GM19099 (cell line): Measurements from ENCODE around the gene TARS2.

Experiments used
- POLR2A ChIP-seq: IDR thresholded peaks from 3 replicates; pipeline ENCODE4 v1.6.1; 2011; ENCODE audit warnings: low read depth; ENCODE audit not compliant: insufficient read length; ENCODE audit errors: extremely low read depth

TARS2 gene

GRCh38 chr1:150486966-150487762 is at the start of gene TARS2:
Gene TARS2 (plus strand): TSS chr1:150487419. CDS start chr1:150487451, 32 bp downstream.
- peak; percentile 90 for TF ChIP-seq POLR2A

GRCh38 chr1:150441121-150441520 is 46.1 kb upstream of the TARS2 start:
- TF ChIP-seq POLR2A = no peak

GRCh38 chr1:150444232-150444631 is 43.0 kb upstream of the TARS2 start:
- TF ChIP-seq POLR2A = no peak

- no peak for TF ChIP-seq POLR2A
Measured at GRCh38 chr1:150456146-150456647, 31.0 kb upstream of the TARS2 start.

- TF ChIP-seq POLR2A = no peak
Measured at GRCh38 chr1:150464422-150464826, 22.8 kb upstream of the TARS2 start.

GRCh38 chr1:150466964-150467363 is 20.3 kb upstream of the TARS2 start:
- TF ChIP-seq POLR2A = no peak

GRCh38 chr1:150469291-150469690 is 17.9 kb upstream of the TARS2 start:
- TF ChIP-seq POLR2A = no peak

- TF ChIP-seq POLR2A = no peak
Measured at GRCh38 chr1:150472601-150473200, 14.5 kb upstream of the TARS2 start.

GRCh38 chr1:150473659-150474058 is 13.6 kb upstream of the TARS2 start:
- no peak for TF ChIP-seq POLR2A

- no peak for TF ChIP-seq POLR2A
Measured at GRCh38 chr1:150474869-150475268, 12.3 kb upstream of the TARS2 start.

- no peak for TF ChIP-seq POLR2A
Measured at GRCh38 chr1:150476754-150477153, 10.5 kb upstream of the TARS2 start.

- TF ChIP-seq POLR2A = no peak
Measured at GRCh38 chr1:150477320-150477719, 9.9 kb upstream of the TARS2 start.

- TF ChIP-seq POLR2A = no peak
Measured at GRCh38 chr1:150477733-150478132, 9.5 kb upstream of the TARS2 start.

GRCh38 chr1:150479370-150479769 is 7.8 kb upstream of the TARS2 start:
- no peak for TF ChIP-seq POLR2A

- TF ChIP-seq POLR2A = no peak
Measured at GRCh38 chr1:150479927-150480352, 7.3 kb upstream of the TARS2 start.

GRCh38 chr1:150484431-150484830 is 2.8 kb upstream of the TARS2 start:
- TF ChIP-seq POLR2A = no peak

- TF ChIP-seq POLR2A = no peak
Measured at GRCh38 chr1:150484861-150485260, 2.4 kb upstream of the TARS2 start.

- no peak for TF ChIP-seq POLR2A
Measured at GRCh38 chr1:150487763-150488115, 520 bp downstream of the TARS2 start.
